HL-60 (cell line): Measurements from ENCODE around the gene HNRNPAB.

Experiments
- CTCF ChIP-seq: IDR thresholded peaks from one replicate; pipeline ENCODE4 v1.5.1; 2011; ENCODE audit warnings: low read length, control low read depth, inconsistent platforms; ENCODE audit not compliant: insufficient read depth
- GABPA ChIP-seq: IDR thresholded peaks from 2 replicates; pipeline ENCODE4 v1.6.1; 2012; ENCODE audit warnings: low read depth
- POLR2AphosphoS5 ChIP-seq: IDR thresholded peaks from 2 replicates; pipeline ENCODE4 v1.6.1; 2012; ENCODE audit warnings: low read depth
- SPI1 ChIP-seq: IDR thresholded peaks from 2 replicates; pipeline ENCODE4 v1.6.1; 2012; ENCODE audit warnings: low read depth, mild to moderate bottlenecking, borderline replicate concordance

GRCh38 chr5:178247481-178248456 is 43.4 kb downstream of the HNRNPAB start:
- TF ChIP-seq POLR2AphosphoS5 (no peak; the same call in 1 of the 2 replicates), CTCF (no peak), SPI1 (no peak), GABPA (no peak)
